A172 (cell line): ENCODE results near the gene PSME3. TPM values are rescaled to one million over a fixed set of nuclear protein-coding genes. Genes with fewer than 3 reads are reported as not detected.
A peak's percentile ranks its signal among the peaks of the same experiment; 100 is the strongest.
"Not testable (repeated sequence)": the region's sequence is repeated elsewhere in the genome, so short reads cannot be mapped to it uniquely, and the experiment has no call there.

Experiments used
- DNase-seq: peaks from one replicate; pipeline ENCODE4 v3.0.0-alpha.2; 2015; ENCODE audit warnings: low spot score
- total RNA-seq: library from RNA; depleted of rRNA; stranded (reverse); fragments of >200 nt; shearing (Covaris generic); gene quantifications from 2 replicates; pipeline ENCODE4 v1.2.3, GENCODE V29; 2014; rRNA removed

Gene PSME3
- total RNA-seq, 1 experiment from 2014 or later = 217 TPM

- DNase-seq = no peak
These were observed 43.8 kb downstream of the PSME3 start for GRCh38 chr17:42877037-42877436.

GRCh38 chr17:42878123-42878880 is 45.1 kb downstream of the PSME3 start:
- DNase-seq = no peak

GRCh38 chr17:42878924-42879595 is 45.9 kb downstream of the PSME3 start:
- DNase-seq = no peak

- DNase-seq = no peak
These were observed 46.4 kb downstream of the PSME3 start for GRCh38 chr17:42879596-42879985.

- DNase-seq = no peak
These were observed 47.6 kb downstream of the PSME3 start for GRCh38 chr17:42880776-42881310.

GRCh38 chr17:42881706-42882105 is 48.5 kb downstream of the PSME3 start:
- not testable (repeated sequence) for DNase-seq

- DNase-seq = no peak
These were observed 49.0 kb downstream of the PSME3 start for GRCh38 chr17:42882166-42882565.

- peak; percentile 14 for DNase-seq
These were observed 50.8 kb downstream of the PSME3 start for GRCh38 chr17:42883802-42884558.

GRCh38 chr17:42885806-42886205 is 52.6 kb downstream of the PSME3 start:
- not testable (repeated sequence) for DNase-seq

- no peak for DNase-seq
These were observed 53.3 kb downstream of the PSME3 start for GRCh38 chr17:42886283-42887176.

- DNase-seq = no peak
These were observed 56.6 kb downstream of the PSME3 start for GRCh38 chr17:42889809-42890208.

- DNase-seq = no peak
These were observed 58.4 kb downstream of the PSME3 start for GRCh38 chr17:42891539-42892152.

GRCh38 chr17:42893359-42893758 is 60.2 kb downstream of the PSME3 start:
- no peak for DNase-seq

Other genes starting within 250 kb of the PSME3 start
- 62.3 and 63.0 TPM in 2 replicates for gene RETREG3, start 224.0 kb upstream of the PSME3 start, total RNA-seq
- gene TUBG1, start 223.7 kb upstream of the PSME3 start, total RNA-seq = 157 and 159 TPM in 2 replicates
- 21.8 and 34.1 TPM in 2 replicates for gene TUBG2, start 174.1 kb upstream of the PSME3 start, total RNA-seq
- 32.8 and 37.0 TPM in 2 replicates for gene PLEKHH3, start 156.4 kb upstream of the PSME3 start, total RNA-seq
- 2.7 and 3.6 TPM in 2 replicates for gene CCR10, start 151.6 kb upstream of the PSME3 start, total RNA-seq
- 19.2 and 20.8 TPM in 2 replicates for gene CNTNAP1, start 150.9 kb upstream of the PSME3 start, total RNA-seq
- gene EZH1, start 88.4 kb upstream of the PSME3 start, total RNA-seq = 7.2 and 10.3 TPM in 2 replicates
- not detected in 2 replicates for gene RAMP2, start 72.2 kb upstream of the PSME3 start, total RNA-seq
- gene VPS25, start 59.9 kb upstream of the PSME3 start, total RNA-seq = 174 and 181 TPM in 2 replicates
- 0.34 and 0.50 TPM in 2 replicates for gene WNK4, start 52.8 kb upstream of the PSME3 start, total RNA-seq
- gene COA3, start 34.7 kb upstream of the PSME3 start, total RNA-seq = 112 and 122 TPM in 2 replicates
- 0.03 and 0.29 TPM in 2 replicates for gene CNTD1, start 34.5 kb upstream of the PSME3 start, total RNA-seq
- gene BECN1, start 9.1 kb upstream of the PSME3 start, total RNA-seq = 113 and 134 TPM in 2 replicates
- 0.10 TPM in 1 of 2 replicates, not detected in the other for gene AOC2, start 11.2 kb downstream of the PSME3 start, total RNA-seq
- 0.09 and 0.41 TPM in 2 replicates for gene AOC3, start 17.8 kb downstream of the PSME3 start, total RNA-seq
- not detected in 2 replicates for gene G6PC1, start 67.4 kb downstream of the PSME3 start, total RNA-seq
- 37.4 and 42.1 TPM in 2 replicates for gene AARSD1, start 131.1 kb downstream of the PSME3 start, total RNA-seq
- gene PTGES3L, start 146.7 kb downstream of the PSME3 start, total RNA-seq = 0.41 and 0.43 TPM in 2 replicates
- 7.4 and 8.5 TPM in 2 replicates for gene RUNDC1, start 147.2 kb downstream of the PSME3 start, total RNA-seq
- gene RPL27, start 165.0 kb downstream of the PSME3 start, total RNA-seq = 1,148 and 1,169 TPM in 2 replicates
- 79.5 and 84.2 TPM in 2 replicates for gene IFI35, start 173.4 kb downstream of the PSME3 start, total RNA-seq
- 362 and 414 TPM in 2 replicates for gene VAT1, start 189.0 kb downstream of the PSME3 start, total RNA-seq
- 0.05 TPM in 1 of 2 replicates, not detected in the other for gene RND2, start 191.8 kb downstream of the PSME3 start, total RNA-seq